Activated gamma-delta T cell treated with anti-CD3 and anti-CD28 coated beads, Interleukin-2, amount 50 U/mL, for 16 hours (primary cell): ENCODE data around the gene LMBR1.

Source experiments
- DNase-seq: peaks from one replicate; pipeline ENCODE4 v3.0.0-alpha.2; 2020; ENCODE audit warnings: low read depth

LMBR1 gene

GRCh38 chr7:156795415-156795814, 97.6 kb downstream of the LMBR1 start:
- DNase-seq: no peak

- DNase-seq: no peak
These were observed 99.6 kb downstream of the LMBR1 start for GRCh38 chr7:156793334-156793733.

DNA sequence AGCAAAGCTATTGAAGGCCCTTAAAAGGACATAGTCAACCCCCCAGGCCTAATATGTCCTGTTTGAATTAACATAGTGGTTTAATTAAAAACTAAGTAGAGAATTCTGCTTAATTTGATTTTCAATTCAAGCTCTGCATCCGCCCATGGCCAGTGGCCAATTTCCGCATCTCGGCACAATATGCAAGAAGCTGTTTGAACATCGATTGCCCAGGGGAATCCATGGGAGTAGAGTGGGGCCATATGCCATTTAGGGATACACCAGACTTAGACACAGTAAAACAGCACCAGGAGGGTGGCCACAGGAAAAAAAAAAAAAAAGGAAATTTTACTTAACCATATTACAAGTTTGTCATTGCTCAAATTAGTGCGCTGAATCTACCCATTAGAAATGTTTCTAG, 100.4 kb downstream of the LMBR1 start:
- no peak for DNase-seq

DNA sequence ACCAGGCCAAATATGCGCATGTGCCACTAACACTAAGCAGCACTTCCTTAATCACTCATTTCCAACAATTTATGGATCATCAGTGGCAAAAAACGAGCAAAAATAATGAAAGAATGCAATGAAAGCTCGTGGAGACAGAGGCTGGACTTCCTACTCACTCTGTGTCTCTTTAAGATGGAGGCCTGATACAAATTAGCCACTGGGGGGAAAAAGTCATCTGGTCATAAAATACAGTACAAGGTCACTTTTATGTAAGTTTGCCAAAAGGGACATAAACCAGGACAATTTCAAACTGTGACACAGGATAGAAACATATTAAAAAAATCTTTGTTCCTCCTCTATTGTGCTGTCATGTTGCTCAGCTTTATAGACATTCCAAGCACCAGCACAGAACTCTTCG, 101.7 kb downstream of the LMBR1 start:
- no peak for DNase-seq

- no peak for DNase-seq
These were observed 102.7 kb downstream of the LMBR1 start for GRCh38 chr7:156790264-156790663.

- no peak for DNase-seq
These were observed 106.9 kb downstream of the LMBR1 start for GRCh38 chr7:156785998-156786543.

DNA sequence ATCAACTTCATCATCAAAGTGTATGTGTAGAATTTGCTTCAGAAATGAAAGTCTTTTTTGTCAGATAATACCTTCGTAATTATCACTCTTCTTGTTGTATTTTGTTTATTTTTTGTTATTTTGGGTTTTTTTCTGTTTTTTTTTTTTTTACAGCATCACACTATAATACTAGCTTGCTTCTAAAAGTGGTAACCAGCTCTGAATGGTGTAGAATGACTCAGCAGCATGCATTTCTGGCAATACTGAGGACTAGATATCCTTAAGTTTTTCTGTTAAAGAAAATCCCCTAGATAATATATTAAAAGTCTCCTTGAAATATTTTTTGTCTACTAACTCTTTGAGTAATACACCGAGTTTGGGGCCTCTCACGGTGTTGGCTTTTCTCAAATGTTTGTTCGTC, 109.1 kb downstream of the LMBR1 start:
- DNase-seq: no peak

GRCh38 chr7:156781972-156782371, 111.0 kb downstream of the LMBR1 start:
- no peak for DNase-seq

DNA sequence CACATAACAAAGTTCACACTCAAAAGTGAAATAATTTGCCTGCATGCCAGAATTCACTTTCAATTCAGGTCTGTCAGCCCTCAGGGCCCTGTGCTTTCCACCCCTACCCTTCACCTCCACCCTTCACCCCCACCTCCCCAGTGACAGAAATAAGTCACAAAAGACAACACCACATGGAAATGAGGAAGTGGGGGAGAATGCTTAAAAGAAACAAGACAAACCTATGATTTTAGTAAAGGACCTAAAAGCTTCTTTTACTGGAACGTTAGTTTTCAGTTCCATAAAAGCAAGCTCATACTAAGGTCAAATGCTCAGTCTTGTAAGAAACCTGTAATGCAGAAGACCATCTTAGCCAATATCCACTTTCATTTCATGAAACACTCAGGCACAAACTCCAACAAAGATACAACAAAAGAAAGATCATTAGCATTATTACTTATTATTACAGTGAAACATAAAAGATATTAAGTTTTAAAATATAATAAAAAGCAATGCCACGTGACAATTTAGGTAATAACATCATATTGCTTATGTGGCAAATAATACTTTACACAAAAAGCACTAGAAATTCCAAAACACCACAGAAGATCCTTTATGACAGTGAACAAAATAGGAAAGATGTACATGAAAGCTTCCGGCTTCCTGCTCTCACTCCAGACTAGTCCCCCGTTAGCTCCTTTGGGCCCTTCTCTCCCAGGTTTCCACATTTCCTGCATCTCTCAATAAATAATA, 112.1 kb downstream of the LMBR1 start:
- DNase-seq: no peak

DNA sequence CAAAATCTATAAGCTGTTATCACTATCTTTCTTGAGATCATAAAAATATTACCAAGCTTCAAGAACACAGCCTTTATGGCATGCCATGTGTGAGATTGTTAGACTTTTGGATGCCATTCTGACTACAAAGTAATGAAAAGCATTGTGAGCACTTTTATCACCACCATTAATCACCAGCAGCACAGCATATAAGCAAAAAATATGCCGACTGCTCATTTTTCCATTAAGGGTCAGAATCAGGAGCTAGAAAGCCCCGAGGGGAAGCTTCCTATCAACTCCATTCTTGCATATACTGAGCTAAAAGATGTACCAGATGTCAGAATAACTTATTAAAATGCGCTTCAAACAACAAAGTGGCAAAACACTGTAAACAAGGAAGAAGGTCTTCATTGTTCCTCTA, 114.3 kb downstream of the LMBR1 start:
- no peak for DNase-seq

DNA sequence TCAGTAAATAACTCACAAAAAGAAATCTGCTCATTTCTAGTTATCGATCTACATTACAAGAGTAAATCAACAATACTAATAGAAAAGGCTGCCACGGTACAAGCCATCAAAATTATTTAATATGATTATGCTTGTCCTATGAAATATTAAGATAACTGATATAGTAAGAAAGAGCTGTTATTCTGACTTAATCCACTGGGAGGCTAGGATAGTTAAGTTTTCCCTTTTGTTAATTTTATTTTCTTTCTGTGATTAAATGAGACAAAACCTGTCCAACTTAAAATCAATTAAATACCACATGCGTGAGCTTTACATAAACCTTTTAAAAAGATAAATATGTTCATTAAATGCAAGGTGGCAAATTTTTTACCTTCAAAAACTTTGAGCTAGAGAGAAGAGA, 114.8 kb downstream of the LMBR1 start:
- DNase-seq: no peak

DNA sequence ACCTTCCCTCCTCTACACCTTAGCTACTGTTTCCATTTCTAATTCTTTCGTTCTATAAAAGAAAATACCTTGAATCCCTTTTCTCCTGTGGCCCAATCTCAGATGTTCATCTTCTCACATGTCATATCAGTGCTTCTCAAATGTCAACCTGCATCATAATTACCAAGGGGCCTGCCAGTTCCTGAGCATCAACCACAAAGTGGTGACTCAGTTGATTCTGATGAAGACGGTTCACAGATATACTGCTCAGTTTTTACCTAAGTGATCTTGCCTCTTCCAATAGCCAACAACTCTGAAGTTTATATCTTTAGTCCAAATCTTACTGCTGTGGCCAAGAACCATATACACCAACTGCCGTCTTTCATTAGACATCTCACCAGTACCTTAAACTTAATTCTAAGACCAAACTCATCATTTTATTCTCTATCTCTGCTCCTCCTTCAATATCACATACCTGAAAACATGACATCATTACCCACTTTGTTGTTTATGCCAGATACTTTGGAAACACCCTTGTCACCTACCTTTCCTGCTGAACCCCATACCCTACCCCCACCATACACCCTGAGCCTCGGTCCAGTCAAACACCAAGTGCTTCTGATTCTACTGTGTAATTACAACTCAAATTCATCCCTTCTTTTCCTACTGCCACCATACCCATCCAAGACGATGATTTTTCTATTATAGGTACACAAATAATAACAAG, 115.5 kb downstream of the LMBR1 start:
- DNase-seq: peak; percentile 7

DNA sequence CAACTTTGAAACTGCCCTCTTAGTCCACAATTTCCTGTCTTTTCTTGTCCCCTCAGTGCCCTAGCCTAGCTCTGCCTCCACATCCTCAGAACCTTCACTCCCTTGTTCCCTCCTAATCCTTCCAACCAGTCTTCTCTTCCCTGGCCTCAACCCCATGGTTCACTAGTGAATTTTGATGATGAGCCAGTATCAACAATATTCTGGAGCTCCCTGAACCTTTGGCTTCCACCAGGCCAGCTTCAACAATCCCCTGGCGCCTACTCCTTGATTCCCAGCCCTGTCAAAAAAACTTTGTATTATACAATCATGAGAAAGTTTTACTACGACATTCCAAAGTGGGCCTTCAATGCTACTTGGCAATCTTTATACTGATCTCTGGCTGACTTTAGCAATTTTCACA, 116.5 kb downstream of the LMBR1 start:
- no peak for DNase-seq

DNA sequence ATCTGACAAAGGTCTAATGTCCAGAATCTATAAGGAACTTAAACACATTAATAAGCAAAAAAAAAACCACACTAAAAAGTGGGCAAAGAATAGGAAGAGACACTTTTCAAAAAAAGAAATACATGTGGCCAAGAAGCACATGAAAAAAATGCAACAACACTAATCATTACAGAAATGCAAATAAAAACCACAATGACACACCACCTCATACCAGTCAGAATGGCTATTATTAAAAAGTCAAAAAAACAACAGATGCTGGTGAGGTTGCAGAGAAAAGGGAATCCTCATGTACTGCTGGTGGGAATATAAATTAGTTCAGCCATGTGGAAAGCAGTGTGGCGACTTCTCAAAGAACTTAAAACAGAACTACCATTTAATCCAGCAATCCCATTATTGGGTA, 119.0 kb downstream of the LMBR1 start:
- no peak for DNase-seq

DNA sequence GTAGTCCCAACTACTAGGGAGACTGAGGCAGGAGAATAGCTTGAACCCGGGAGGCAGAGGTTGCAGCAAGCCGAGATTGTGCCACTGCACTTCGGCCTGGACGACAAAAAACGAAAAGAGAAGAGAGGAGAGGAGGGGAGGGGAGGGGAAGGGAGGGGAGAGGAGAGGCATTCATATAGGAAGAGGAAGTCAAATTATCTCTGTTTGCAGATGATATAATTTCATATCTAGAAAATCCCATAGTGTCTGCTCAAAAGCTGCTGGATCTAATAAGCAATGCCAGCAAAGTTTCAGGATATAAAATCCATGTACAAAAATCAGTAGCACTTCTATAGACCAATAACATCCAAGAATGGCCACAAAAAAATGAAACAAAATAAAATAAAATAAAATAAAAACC, 120.3 kb downstream of the LMBR1 start:
- DNase-seq: no peak

- no peak for DNase-seq
These were observed 124.1 kb downstream of the LMBR1 start for GRCh38 chr7:156768698-156769472.

DNA sequence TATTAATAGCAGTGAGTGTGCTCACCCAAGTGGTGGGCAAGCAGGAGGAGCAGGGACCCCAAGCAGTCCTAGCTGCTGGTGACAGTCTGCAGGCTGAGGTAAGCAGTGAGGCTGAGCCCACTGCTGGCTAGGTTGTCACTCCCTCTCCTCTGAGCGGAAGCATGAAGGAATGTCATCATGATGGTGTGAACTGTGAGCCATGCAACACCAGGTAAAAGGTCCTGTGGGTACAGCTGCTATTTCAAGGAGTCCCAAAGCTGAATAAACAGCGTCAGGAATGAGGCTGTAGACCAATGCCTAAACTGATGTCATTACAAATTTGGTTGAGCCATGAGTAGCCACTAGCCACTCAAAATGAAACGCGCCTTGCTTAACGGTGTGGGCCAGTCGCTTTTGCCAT, 126.3 kb downstream of the LMBR1 start:
- DNase-seq: no peak

DNA sequence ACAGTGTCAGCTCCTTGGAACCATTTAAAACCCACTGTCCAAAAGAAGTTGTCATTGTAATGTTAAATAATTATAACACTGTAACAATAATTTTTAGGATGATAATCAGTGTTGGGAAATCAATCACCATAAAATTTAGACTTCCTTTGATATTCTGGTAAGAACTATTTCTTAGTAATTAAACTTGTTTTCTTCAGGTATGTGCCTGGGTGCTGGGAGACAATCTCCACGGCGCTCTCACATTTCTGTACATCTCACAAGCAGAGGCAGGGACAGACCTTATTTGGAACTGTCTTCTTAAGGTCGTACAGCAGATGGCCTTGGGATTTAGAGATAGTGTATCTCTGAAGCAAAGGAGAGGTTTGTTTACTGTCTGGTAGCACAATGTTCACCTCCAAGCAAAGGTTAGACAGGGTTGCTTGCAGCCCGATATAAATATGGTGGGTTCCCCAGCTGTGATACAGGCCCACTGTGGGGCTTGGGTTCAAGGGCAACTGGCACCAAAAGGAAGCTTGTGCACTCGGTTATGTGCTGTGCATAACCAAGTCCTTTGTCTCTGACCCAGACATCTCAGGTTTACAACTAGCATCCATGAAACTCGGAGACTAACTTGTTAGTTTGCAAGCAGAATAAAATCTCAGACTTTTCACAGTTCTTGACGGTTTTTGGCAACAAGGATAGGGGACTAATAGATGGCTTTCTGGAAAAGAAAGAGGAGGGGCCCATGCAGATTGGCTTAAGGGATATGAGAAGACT, 126.9 kb downstream of the LMBR1 start:
- no peak for DNase-seq

DNA sequence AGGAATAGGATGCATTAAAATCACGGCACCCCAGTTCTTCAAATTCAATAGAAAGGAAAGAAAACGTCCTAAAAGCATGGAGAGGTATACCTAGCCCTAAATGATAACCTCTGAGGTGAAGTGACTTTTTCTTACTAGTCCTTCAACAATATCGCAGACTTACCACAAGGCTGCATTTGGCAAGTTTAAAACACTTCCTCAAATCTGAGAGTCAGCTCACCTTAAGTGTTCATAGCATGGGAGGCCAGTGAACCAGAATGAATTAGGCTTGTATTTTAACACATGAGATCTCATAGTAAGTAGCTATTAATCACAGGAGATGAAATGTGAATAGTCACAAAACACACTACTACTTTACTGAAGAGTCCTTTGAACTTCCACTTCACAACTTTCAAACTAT, 128.2 kb downstream of the LMBR1 start:
- DNase-seq: no peak

DNA sequence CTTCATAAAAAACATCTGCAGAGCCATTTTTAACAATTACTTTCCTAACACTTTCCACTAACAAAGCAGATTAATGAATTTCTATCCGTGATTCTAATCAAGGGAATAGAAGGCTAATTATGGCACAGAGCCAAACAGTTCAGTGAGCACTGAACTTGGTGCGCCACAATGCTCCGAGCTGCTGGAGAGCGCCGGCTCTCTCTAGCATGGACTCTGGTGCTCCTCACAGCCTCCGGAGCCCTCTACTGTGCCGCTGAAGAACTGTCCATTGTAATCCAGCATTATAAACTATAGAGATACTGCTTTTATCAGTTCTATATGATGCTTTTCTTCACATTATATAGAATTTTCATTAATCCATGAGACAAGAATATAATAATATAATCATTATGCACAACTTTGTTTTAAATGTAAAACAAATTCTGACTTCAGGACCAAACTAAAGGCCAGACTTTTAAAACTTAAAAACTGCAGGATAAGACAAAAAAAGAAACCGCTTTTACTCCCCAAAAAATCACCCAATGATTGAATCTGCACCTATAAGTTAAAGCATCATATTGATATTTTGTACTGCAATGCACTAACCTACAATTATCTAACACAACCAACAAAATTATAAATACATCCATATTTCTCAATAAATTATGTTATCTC, 128.8 kb downstream of the LMBR1 start:
- no peak for DNase-seq

DNA sequence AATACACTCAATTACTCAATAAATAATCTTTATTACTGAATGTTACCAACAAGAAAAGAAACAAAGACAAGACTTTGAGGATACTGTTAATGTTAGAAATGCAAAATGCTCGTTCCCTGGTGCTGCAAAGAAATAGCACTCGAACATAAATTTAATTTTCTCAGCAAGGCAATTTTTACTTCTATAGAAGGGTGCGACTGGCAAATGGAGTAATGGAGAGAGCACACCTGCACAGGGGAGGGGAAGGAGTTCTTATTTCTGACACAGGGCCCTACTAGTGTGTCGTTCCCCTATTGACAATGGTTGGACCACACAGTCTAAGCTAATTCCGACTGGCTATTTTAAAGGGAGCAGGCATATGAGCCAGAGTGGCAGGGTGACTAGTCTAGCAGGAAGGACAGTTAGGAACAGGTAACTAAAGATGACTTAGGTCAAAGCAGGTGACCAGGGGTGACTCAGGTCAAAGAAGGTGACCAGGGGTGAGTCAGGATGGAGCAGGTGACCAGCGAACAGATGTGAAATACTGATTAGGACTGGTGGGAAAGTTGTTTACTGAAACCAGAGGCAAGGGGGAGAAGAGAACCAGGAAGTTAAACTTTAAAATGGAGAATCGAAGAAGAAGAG, 133.3 kb downstream of the LMBR1 start:
- DNase-seq: no peak
